ENCODE results near the gene MYMX.

DNA sequence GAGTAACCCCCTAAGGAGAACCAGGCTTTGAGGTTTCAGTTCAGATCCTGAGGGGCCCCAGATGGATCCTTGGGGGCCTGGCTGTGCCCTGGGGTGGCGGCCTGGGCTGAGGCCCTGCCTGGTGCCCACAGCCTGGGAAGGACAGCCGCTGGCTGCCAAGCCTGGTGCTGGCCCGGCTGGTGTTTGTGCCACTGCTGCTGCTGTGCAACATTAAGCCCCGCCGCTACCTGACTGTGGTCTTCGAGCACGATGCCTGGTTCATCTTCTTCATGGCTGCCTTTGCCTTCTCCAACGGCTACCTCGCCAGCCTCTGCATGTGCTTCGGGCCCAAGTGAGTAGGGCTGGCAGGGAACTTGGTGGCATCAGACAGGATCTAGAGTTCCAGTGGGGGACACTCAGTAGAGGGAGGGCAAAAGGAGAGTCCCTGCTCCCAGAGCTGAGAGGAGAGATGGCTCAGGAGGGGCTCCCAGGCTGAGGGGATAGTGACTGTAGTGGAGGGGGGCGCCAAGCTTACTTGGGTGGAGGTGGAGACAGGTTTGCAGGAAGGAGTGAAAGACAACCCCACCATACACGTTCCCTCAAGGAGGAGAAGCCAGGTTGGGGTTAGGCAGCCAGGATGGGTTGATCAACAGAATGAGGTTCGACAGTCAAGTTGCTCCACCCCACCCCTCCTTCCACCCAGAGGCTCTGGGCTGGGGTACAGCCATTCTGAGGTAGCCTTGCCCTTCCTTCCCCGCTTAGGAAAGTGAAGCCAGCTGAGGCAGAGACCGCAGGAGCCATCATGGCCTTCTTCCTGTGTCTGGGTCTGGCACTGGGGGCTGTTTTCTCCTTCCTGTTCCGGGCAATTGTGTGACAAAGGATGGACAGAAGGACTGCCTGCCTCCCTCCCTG, 16.2 kb downstream of the MYMX start:
- TF ChIP-seq ZC3H10 (CRISPR knock-in tag; IDR thresholded peaks at IDR 0.05) (no peak), BACH2 (CRISPR knock-in tag; IDR thresholded peaks at IDR 0.05; ENCODE audit: borderline replicate concordance) (no peak), CREB5 (CRISPR knock-in tag; IDR thresholded peaks at IDR 0.05; ENCODE audit: low read depth) (no peak), ARNTL (CRISPR knock-in tag; IDR thresholded peaks at IDR 0.05; ENCODE audit: borderline replicate concordance, low read depth) (no peak), SNAI2 (CRISPR knock-in tag; IDR thresholded peaks at IDR 0.05) (no peak), GLIS3 (CRISPR knock-in tag; IDR thresholded peaks at IDR 0.05) (no peak)
- TF ChIP-seq, protein P1, sequence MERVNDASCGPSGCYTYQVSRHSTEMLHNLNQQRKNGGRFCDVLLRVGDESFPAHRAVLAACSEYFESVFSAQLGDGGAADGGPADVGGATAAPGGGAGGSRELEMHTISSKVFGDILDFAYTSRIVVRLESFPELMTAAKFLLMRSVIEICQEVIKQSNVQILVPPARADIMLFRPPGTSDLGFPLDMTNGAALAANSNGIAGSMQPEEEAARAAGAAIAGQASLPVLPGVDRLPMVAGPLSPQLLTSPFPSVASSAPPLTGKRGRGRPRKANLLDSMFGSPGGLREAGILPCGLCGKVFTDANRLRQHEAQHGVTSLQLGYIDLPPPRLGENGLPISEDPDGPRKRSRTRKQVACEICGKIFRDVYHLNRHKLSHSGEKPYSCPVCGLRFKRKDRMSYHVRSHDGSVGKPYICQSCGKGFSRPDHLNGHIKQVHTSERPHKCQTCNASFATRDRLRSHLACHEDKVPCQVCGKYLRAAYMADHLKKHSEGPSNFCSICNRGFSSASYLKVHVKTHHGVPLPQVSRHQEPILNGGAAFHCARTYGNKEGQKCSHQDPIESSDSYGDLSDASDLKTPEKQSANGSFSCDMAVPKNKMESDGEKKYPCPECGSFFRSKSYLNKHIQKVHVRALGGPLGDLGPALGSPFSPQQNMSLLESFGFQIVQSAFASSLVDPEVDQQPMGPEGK (CRISPR knock-in tag; IDR thresholded peaks at IDR 0.05; ENCODE audit: borderline replicate concordance), result no peak
